OCI-LY1 (cell line): Measurements from ENCODE around the gene MIGA1.

Source experiments
- H2AFZ ChIP-seq: fragments of 200-600 bp; sonication (generic), shearing (Covaris generic); 2 replicates; pipeline ENCODE4 v1.6.0; 2014; ENCODE audit warnings: antibody characterized with exemption, mild to moderate bottlenecking, low read length
- H3F3A ChIP-seq: fragments of 200-600 bp; sonication (generic), shearing (Covaris generic); 2 replicates; pipeline ENCODE4 v1.6.0; 2014; ENCODE audit warnings: mild to moderate bottlenecking, antibody characterized with exemption, low read length, moderate library complexity; ENCODE audit not compliant: insufficient read depth
- H3K27ac ChIP-seq: fragments of 200-600 bp; sonication (generic); 2 replicates; pipeline ENCODE4 v1.5.1; 2014; ENCODE audit warnings: low read length, mixed run types, mild to moderate bottlenecking, low read depth; ENCODE audit not compliant: poor library complexity, severe bottlenecking
- H3K27me3 ChIP-seq: fragments of 200-600 bp; sonication (generic); 2 replicates; pipeline ENCODE4 v1.6.0; 2014; ENCODE audit warnings: antibody characterized with exemption, mild to moderate bottlenecking, low read length, moderate library complexity; ENCODE audit not compliant: insufficient read depth
- H3K36me3 ChIP-seq: fragments of 200-600 bp; sonication (generic); 2 replicates; pipeline ENCODE4 v1.6.1; 2014; ENCODE audit warnings: mild to moderate bottlenecking, antibody characterized with exemption, low read length, moderate library complexity, mixed read lengths; ENCODE audit not compliant: insufficient read depth
- H3K4me1 ChIP-seq: fragments of 200-600 bp; sonication (generic); 2 replicates; pipeline ENCODE4 v1.5.1; 2014; ENCODE audit warnings: mild to moderate bottlenecking, low read length, moderate library complexity; ENCODE audit not compliant: insufficient read depth, severe bottlenecking
- H3K4me2 ChIP-seq: fragments of 200-600 bp; sonication (generic), shearing (Covaris generic); 2 replicates; pipeline ENCODE4 v1.6.1; 2014; ENCODE audit warnings: low read length
- H3K4me3 ChIP-seq: fragments of 200-600 bp; sonication (generic); 2 replicates; pipeline ENCODE4 v1.5.1; 2014; ENCODE audit warnings: low read length, low read depth, mild to moderate bottlenecking, mixed read lengths; ENCODE audit not compliant: poor library complexity, severe bottlenecking
- H3K79me2 ChIP-seq: fragments of 200-600 bp; shearing (Covaris generic); 2 replicates; pipeline ENCODE4 v1.6.1; 2016; ENCODE audit warnings: mixed run types, low read length, mixed read lengths; ENCODE audit not compliant: insufficient read depth
- H3K9ac ChIP-seq: fragments of 200-600 bp; sonication (generic), shearing (Covaris generic); 2 replicates; pipeline ENCODE4 v1.6.1; 2014; ENCODE audit warnings: mild to moderate bottlenecking, low read length, mixed read lengths
- H3K9me2 ChIP-seq: fragments of 200-600 bp; sonication (generic), shearing (Covaris generic); 2 replicates; pipeline ENCODE4 v1.6.1; 2014; ENCODE audit warnings: low read depth, mild to moderate bottlenecking, low read length, mixed read lengths
- H3K9me3 ChIP-seq: fragments of 200-600 bp; shearing (Covaris generic); 2 replicates; pipeline ENCODE4 v1.6.1; 2014; ENCODE audit warnings: low read length, mixed read lengths
- H4K20me1 ChIP-seq: fragments of 200-600 bp; sonication (generic), shearing (Covaris generic); 2 replicates; pipeline ENCODE4 v1.6.0; 2016; ENCODE audit warnings: mild to moderate bottlenecking, low read length; ENCODE audit not compliant: insufficient read depth
- CTCF ChIP-seq: fragments of 200-600 bp; sonication (generic), shearing (Covaris generic); IDR thresholded peaks from 2 replicates; pipeline ENCODE4 v1.5.1; 2017; ENCODE audit warnings: mild to moderate bottlenecking, antibody characterized with exemption, low read length, moderate library complexity, mixed read lengths
- EZH2 ChIP-seq: fragments of 200-600 bp; sonication (generic), shearing (Covaris generic); IDR thresholded peaks from 2 replicates; pipeline ENCODE4 v1.8.0; 2017; ENCODE audit warnings: borderline replicate concordance, mixed run types, mild to moderate bottlenecking, antibody characterized with exemption, low read length, moderate library complexity, mixed read lengths

Gene MIGA1

GRCh38 chr1:77779529-77780281, at the start of gene MIGA1:
MIGA1 (plus strand) TSS chr1:77779649; CDS start chr1:77783253, 3,604 bp downstream.
- Histone ChIP-seq H3K27me3 (no peaks in the 10 kb centered on the region), H3K27ac (peak within 1 kb of the TSS; percentile 48), H3K9me3 (no peaks in the 10 kb centered on the region), H3K9me2 (no peaks in the 10 kb centered on the region), H3F3A (0 out of 2 replicates have a peak, but pooled peaks cover 5% of the 10 kb centered on the region), H3K79me2 (peaks cover 34% of the 10 kb centered on the region), H3K4me2 (peak within 1 kb of the TSS; percentile 77), H2AFZ (peak within 1 kb of the TSS; percentile 97), H3K9ac (peak within 1 kb of the TSS; percentile 84), H3K4me1 (peaks cover 24% of the 10 kb centered on the region), H4K20me1 (no peaks in the 10 kb centered on the region), H3K4me3 (peak within 1 kb of the TSS; percentile 91), H3K36me3 (peaks cover 18% of the 10 kb centered on the region)
- TF ChIP-seq EZH2, result no peak
- TF ChIP-seq CTCF, result no peak

GRCh38 chr1:77732090-77732489, 47.4 kb upstream of the MIGA1 start:
- Histone ChIP-seq H3K27me3 (no peaks in the 10 kb centered on the region), H3K9me3 (no peaks in the 10 kb centered on the region), H3K4me2 (no peak overlapping the region), H3K36me3 (peaks cover 24% of the 10 kb centered on the region; the same call in 1 of the 2 replicates), H3F3A (no peaks in the 10 kb centered on the region; the same call in 1 of the 2 replicates), H3K9me2 (no peaks in the 10 kb centered on the region), H2AFZ (no peak overlapping the region), H3K9ac (no peak overlapping the region), H3K27ac (no peak overlapping the region), H3K4me1 (no peaks in the 10 kb centered on the region), H4K20me1 (no peaks in the 10 kb centered on the region), H3K4me3 (no peak overlapping the region), H3K79me2 (no peaks in the 10 kb centered on the region)
- TF ChIP-seq CTCF, result no peak
- no peak for TF ChIP-seq EZH2

- H3K9ac ChIP-seq, result no peak overlapping the region
- H4K20me1 ChIP-seq, result no peaks in the 10 kb centered on the region
- TF ChIP-seq CTCF (no peak), EZH2 (no peak)
- H3K27me3 ChIP-seq, result no peaks in the 10 kb centered on the region
- no peaks in the 10 kb centered on the region for H3K4me1 ChIP-seq
- H3K9me3 ChIP-seq, result no peaks in the 10 kb centered on the region
- no peaks in the 10 kb centered on the region for H3F3A ChIP-seq
- no peak overlapping the region for H3K4me3 ChIP-seq
- no peak overlapping the region for H2AFZ ChIP-seq
- H3K4me2 ChIP-seq, result no peak overlapping the region
- peaks cover 22% of the 10 kb centered on the region; the same call in 1 of the 2 replicates for H3K36me3 ChIP-seq
- no peak overlapping the region for H3K27ac ChIP-seq
- H3K9me2 ChIP-seq, result no peaks in the 10 kb centered on the region
- peaks cover 15% of the 10 kb centered on the region for H3K79me2 ChIP-seq
Observed at GRCh38 chr1:77739235-77739634, 40.2 kb upstream of the MIGA1 start.
